ENCODE results near the gene RBMS3.
"Not testable (repeated sequence)": the region's sequence is repeated elsewhere in the genome, so short reads cannot be mapped to it uniquely, and the experiment has no call there.

Gene RBMS3

DNA sequence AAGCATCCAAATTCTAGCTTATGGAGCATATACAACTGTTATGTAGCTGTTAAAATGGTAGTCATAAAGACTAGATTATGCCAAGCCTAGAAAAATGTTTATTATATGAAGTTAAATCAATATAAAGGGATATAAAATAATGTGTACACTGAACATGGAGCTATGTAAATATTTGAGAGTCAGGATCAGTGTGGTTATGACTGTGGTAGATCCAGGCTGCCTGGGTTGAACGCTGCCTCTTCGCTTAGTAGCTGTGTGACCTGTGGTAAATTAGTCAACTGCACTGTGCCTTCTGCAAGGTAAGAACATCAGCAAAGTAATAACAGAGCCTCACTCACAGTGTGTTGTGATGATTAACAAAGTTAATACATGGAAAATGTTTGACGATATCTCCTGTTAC, 212.2 kb downstream of the RBMS3 start:
- DNase-seq: no peak

GRCh38 chr3:29494305-29495036, 213.6 kb downstream of the RBMS3 start:
- DNase-seq: no peak

- DNase-seq: no peak
These were observed 216.4 kb downstream of the RBMS3 start for GRCh38 chr3:29497282-29497681.

- no peak for DNase-seq
These were observed 221.9 kb downstream of the RBMS3 start for GRCh38 chr3:29502771-29503170.

DNA sequence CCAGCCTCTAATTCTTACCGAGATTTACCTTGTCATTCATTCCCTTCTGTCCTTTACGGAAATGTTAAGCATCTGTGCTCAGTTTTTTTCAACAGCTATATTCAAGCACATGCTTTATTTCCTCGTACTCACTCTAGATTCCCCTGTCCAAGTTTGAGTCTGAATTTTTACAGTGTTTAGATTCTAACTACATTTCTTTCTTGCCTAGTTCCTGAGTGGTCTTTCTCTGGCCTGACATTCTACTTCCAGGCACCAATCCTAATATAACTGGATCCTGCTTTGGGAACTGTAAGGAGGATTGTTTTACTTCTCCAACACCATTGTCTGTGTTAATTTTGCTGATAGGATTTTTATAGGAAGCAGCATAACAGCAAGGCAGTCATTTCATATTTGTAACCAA, 222.4 kb downstream of the RBMS3 start:
- no peak for DNase-seq

- DNase-seq: no peak
These were observed 223.1 kb downstream of the RBMS3 start for GRCh38 chr3:29503958-29504357.

- no peak for DNase-seq
These were observed 225.6 kb downstream of the RBMS3 start for GRCh38 chr3:29506502-29506901.

DNA sequence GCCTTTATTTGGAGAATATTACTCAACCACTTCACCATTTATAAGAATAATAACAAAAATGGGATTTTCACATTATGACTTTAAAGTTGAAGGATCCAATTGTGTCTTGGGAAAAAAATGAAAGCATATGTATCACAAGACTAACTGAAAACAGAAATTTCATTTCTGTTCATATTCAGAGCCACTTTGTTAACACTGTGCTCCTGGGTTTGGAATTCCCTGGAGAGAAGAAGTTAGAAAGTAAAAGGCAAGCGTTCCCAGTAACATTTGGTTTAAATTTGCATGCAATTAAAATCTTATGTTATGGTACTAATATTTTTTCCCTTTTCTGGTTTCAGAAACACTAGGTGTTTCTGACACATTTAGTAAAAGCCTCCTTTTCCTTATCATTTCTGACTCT, 230.8 kb downstream of the RBMS3 start:
- no peak for DNase-seq

DNA sequence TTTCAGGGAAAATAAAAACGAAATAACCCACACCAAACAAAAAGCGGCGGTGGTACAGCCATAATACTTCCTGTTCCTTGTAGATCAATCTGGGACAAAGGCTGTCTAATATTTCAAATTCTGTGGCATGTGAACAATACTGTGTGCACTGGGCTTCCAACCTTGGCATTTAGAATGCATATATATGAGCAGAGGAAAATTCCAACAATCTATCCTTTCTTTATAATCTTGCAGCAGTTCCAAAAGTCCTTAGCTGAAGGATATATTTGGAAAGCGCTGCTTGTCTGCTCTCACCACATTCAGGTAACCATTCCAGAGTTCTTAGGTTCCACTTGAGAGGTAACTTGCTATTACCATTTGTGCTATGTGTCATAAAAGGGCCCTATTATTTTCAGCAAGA, 231.8 kb downstream of the RBMS3 start:
- no peak for DNase-seq

DNA sequence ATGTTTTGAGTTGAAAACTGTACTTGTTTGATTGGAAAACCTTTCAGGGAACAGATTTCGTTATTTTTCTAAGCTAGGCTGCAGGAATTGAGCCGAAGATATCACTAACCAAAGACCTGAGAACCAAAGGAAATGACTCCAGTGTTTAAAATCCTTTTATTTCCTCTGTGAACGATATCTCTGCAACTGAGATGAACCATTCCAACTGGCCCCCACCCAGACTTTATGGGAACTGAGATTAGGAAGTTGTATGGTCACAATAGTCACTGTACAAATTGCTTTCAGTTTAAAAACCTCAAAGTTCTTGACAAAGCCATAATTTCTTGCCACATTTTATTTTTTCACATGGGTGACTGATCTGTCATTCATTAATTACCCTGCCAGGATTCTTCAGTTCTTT, 232.4 kb downstream of the RBMS3 start:
- DNase-seq: no peak

- no peak for DNase-seq
These were observed 233.3 kb downstream of the RBMS3 start for GRCh38 chr3:29514170-29514569.

GRCh38 chr3:29514912-29515311, 234.0 kb downstream of the RBMS3 start:
- DNase-seq: no peak

- DNase-seq: no peak
These were observed 234.6 kb downstream of the RBMS3 start for GRCh38 chr3:29515451-29515850.

- DNase-seq: no peak
These were observed 235.3 kb downstream of the RBMS3 start for GRCh38 chr3:29516164-29516563.

DNA sequence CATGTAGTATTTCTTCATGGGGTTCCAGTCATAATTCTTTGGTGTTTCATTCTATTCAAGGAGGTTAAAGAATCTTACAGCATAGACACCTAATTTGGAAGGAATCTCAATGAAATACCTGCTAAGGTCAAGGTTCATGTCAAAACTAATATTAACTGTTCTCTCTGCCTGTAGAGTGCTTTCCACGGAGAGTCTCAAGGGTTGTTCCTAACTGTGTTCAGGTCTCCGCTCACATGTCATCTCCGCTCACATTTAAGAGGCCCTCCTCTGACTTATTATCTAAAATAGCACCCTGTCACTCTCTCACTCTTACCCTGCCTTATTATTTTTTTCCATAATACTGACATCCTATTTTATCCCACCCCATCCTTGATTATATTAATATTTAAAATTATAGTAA, 239.9 kb downstream of the RBMS3 start:
- no peak for DNase-seq

DNA sequence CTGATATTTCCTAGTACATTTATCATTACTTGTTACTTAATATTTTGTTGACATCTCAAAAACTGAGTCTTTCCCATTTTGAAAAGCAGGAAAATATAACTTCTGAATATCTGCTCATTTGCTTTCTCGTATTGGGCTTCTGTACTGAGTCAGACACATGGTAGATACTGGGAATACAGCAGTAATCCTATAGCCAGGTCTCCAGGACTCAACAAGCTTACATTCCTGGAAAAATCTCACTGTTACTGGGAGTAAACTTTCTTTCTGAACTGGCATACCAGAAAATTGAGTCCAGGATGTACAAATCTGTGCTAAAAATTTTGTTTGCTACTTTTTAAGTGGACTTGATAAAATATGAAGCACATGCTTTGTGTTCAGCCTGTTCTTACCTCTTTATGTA, 240.4 kb downstream of the RBMS3 start:
- no peak for DNase-seq

DNA sequence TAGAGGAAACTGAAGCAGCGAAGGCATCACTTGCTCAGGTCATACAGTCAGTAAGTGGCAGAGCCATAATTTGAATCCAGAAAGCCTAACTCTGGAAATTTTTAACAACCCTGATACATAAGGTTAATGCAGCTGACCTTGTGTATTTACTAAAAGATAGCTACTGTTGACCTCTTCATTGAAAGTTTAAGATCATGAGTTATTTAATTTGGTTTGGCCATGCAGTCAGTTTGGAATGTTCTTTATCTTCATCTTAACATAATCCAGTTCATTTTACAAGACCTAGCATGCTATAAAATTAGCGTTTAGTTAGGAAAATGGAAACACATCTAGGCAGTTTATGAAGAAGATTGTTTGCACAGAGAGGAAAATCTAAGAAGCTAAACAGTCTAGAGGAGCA, 240.9 kb downstream of the RBMS3 start:
- no peak for DNase-seq

- DNase-seq: not testable (repeated sequence)
These were observed 243.6 kb downstream of the RBMS3 start for GRCh38 chr3:29524433-29524832.

DNA sequence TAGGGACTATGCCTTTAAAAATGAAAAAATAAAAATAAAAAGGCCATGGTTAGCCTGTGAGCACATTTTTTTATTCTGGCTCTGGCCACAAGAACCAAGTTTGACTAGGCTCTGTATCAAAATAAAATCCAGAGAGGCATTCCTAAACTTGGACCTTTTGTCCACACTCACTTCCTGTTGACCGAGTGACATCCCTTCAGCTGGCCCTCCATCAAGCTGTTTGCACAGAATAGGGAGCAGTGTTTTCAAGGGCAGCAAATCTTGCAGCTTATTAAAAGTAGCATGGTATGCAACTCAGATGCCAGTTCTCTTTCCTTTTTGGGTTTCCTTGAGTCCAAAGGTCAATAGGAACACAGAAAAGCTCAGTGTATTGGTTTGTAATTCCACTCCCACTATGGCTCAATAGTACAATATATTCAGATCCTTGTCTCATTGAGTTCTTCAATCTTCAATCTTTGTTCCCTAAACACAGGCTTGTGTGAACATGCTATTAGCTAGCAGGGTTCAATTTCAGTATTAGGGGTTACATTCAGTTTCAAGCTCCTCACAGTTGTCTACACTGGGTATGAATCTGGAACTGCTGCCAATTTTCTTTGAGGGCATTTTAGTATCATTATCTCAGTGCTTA, 244.5 kb downstream of the RBMS3 start:
- no peak for DNase-seq

GRCh38 chr3:29527246-29527645, 246.4 kb downstream of the RBMS3 start:
- no peak for DNase-seq

DNA sequence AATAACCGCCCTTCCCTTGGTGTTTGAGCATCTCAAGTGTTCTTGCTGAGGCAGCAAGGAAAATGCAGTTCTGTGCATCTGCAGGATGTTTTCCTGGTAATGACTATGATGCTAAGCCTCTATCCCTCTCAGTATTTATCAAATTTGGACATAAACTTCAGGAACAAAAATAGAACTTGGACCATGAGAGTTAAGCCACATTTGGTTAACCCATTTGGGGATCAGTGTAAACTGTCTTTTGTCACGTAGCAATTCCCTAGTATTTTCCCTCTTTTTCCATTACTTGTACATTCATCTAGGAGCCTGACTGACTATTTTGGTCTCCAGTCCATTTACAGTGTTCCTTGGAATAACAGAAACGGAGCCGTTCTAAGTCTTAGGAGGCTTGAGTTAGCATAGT, 250.8 kb downstream of the RBMS3 start:
- DNase-seq: no peak

- DNase-seq: no peak
These were observed 251.6 kb downstream of the RBMS3 start for GRCh38 chr3:29532473-29532872.

GRCh38 chr3:29534006-29534405, 253.1 kb downstream of the RBMS3 start:
- no peak for DNase-seq

GRCh38 chr3:29536016-29536758, 255.3 kb downstream of the RBMS3 start:
- no peak for DNase-seq
